ENCODE results near the gene DLX4. TPM values are rescaled to one million over a fixed set of nuclear protein-coding genes. Genes with fewer than 3 reads are reported as not detected.

The DLX4 gene
- total and polyA plus RNA-seq, 2 experiments from 2014 or later: 0.40 TPM; not detected in 1

- Histone ChIP-seq H3K4me3 (no peak overlapping the region; the same call in 1 of the 2 replicates), H4K20me1 (ENCODE audit: insufficient read depth) (no peaks in the 10 kb centered on the region), H3K27me3 (replicated peaks; ENCODE audit: insufficient read depth) (peaks cover 66% of the 10 kb centered on the region), H3K9me2 (ENCODE audit: insufficient read depth) (no peaks in the 10 kb centered on the region), H2AFZ (no peak overlapping the region), H3F3A (ENCODE audit: insufficient read depth) (peaks cover 17% of the 10 kb centered on the region), H3K4me1 (ENCODE audit: insufficient read depth) (peaks cover 4% of the 10 kb centered on the region; the same call in 1 of the 2 replicates), H3K9me3 (ENCODE audit: low read depth) (no peaks in the 10 kb centered on the region), H3K27ac (no peak overlapping the region), H3K4me2 (ENCODE audit: unreplicated experiment) (no peak overlapping the region), H3K9ac (peak overlapping the region; percentile 16; the same call in 1 of the 2 replicates), H3K36me3 (ENCODE audit: low read depth) (no peaks in the 10 kb centered on the region), H3K79me2 (ENCODE audit: insufficient read depth) (no peaks in the 10 kb centered on the region)
- TF ChIP-seq EZH2 (IDR thresholded peaks at IDR 0.05; ENCODE audit: insufficient read depth, poor library complexity, severe bottlenecking) (no peak), EZH2phosphoT487 (IDR thresholded peaks at IDR 0.05; ENCODE audit: insufficient read depth, low read depth) (0 out of 2 replicates have a peak, but pooled peaks have one; percentile 55)
- whole genome bisulfite sequencing, 2 experiments (ENCODE audit: low coverage in 1 of 2, low lambda C conversion rate in 2 of 2, missing lambda C conversion rate in 2 of 2): 35 to 39% methylated on average over 53 to 56 of the region's 57 CpGs
- peak; percentile 39 for DNase-seq
- in situ Hi-C loops (cut with MboI): no loop called here
Observed at GRCh38 chr17:49972486-49973270, 3.7 kb downstream of the DLX4 start.

- peaks cover 61% of the 10 kb centered on the region for H3K27me3 ChIP-seq (replicated peaks; ENCODE audit: insufficient read depth)
Observed at GRCh38 chr17:49973271-49973615, 4.3 kb downstream of the DLX4 start.

GRCh38 chr17:49975531-49975930 lies 6.5 kb downstream of the DLX4 start:
- peaks cover 14% of the 10 kb centered on the region for H3K4me1 ChIP-seq (ENCODE audit: insufficient read depth)
- in situ Hi-C loops (cut with MboI): loop anchor here (25.0 kb wide), 1 partner anchor 413 kb away; no protein-coding TSS in a partner anchor
- H3F3A ChIP-seq (ENCODE audit: insufficient read depth): peaks cover 5% of the 10 kb centered on the region; the same call in 1 of the 2 replicates
- H3K4me3 ChIP-seq: no peak overlapping the region
- no peak for TF ChIP-seq EZH2 (IDR thresholded peaks at IDR 0.05; ENCODE audit: insufficient read depth, poor library complexity, severe bottlenecking)
- no peak for TF ChIP-seq EZH2phosphoT487 (IDR thresholded peaks at IDR 0.05; ENCODE audit: insufficient read depth, low read depth)
- no peak overlapping the region for H3K9ac ChIP-seq
- no peaks in the 10 kb centered on the region for H3K79me2 ChIP-seq (ENCODE audit: insufficient read depth)
- H3K36me3 ChIP-seq (ENCODE audit: low read depth): no peaks in the 10 kb centered on the region
- H4K20me1 ChIP-seq (ENCODE audit: insufficient read depth): no peaks in the 10 kb centered on the region
- H3K27me3 ChIP-seq (replicated peaks; ENCODE audit: insufficient read depth): peaks cover 43% of the 10 kb centered on the region
- no peak overlapping the region for H3K27ac ChIP-seq
- H2AFZ ChIP-seq: no peak overlapping the region
- no peaks in the 10 kb centered on the region for H3K9me3 ChIP-seq (ENCODE audit: low read depth)
- DNase-seq: no peak
- no peak overlapping the region for H3K4me2 ChIP-seq (ENCODE audit: unreplicated experiment)
- 78 to 84% methylated on average over 7 of the region's 7 CpGs for WGBS, 2 experiments (ENCODE audit: low coverage in 1 of 2, low lambda C conversion rate in 2 of 2, missing lambda C conversion rate in 2 of 2)
- H3K9me2 ChIP-seq (ENCODE audit: insufficient read depth): no peaks in the 10 kb centered on the region

More at GRCh38 chr17:49973271-49973615, 4.3 kb downstream of the DLX4 start:
- Histone ChIP-seq H3K9me3 (ENCODE audit: low read depth) (no peaks in the 10 kb centered on the region), H3K36me3 (ENCODE audit: low read depth) (no peaks in the 10 kb centered on the region), H3K27ac (no peak overlapping the region), H4K20me1 (ENCODE audit: insufficient read depth) (no peaks in the 10 kb centered on the region), H3K4me2 (ENCODE audit: unreplicated experiment) (no peak overlapping the region), H3K79me2 (ENCODE audit: insufficient read depth) (no peaks in the 10 kb centered on the region), H3K9me2 (ENCODE audit: insufficient read depth) (no peaks in the 10 kb centered on the region), H3K4me3 (no peak overlapping the region), H3K9ac (no peak overlapping the region), H3K4me1 (ENCODE audit: insufficient read depth) (peaks cover 9% of the 10 kb centered on the region), H2AFZ (no peak overlapping the region), H3F3A (ENCODE audit: insufficient read depth) (peaks cover 12% of the 10 kb centered on the region)
- TF ChIP-seq EZH2 (IDR thresholded peaks at IDR 0.05; ENCODE audit: insufficient read depth, poor library complexity, severe bottlenecking) (no peak), EZH2phosphoT487 (IDR thresholded peaks at IDR 0.05; ENCODE audit: insufficient read depth, low read depth) (no peak)
- in situ Hi-C loops (cut with MboI): no loop called here
- DNase-seq: no peak
- 89 to 95% methylated on average over 2 of the region's 2 CpGs for WGBS, 2 experiments (ENCODE audit: low coverage in 1 of 2, low lambda C conversion rate in 2 of 2, missing lambda C conversion rate in 2 of 2)

- Histone ChIP-seq H3K4me1 (ENCODE audit: insufficient read depth) (peaks cover 14% of the 10 kb centered on the region), H3K9me2 (ENCODE audit: insufficient read depth) (no peaks in the 10 kb centered on the region), H3K36me3 (ENCODE audit: low read depth) (no peaks in the 10 kb centered on the region), H2AFZ (no peak overlapping the region), H3K4me2 (ENCODE audit: unreplicated experiment) (no peak overlapping the region), H3K9ac (no peak overlapping the region), H3F3A (ENCODE audit: insufficient read depth) (no peaks in the 10 kb centered on the region), H3K4me3 (no peak overlapping the region), H3K79me2 (ENCODE audit: insufficient read depth) (no peaks in the 10 kb centered on the region), H3K27ac (no peak overlapping the region), H3K27me3 (replicated peaks; ENCODE audit: insufficient read depth) (peaks cover 35% of the 10 kb centered on the region), H4K20me1 (ENCODE audit: insufficient read depth) (no peaks in the 10 kb centered on the region), H3K9me3 (ENCODE audit: low read depth) (no peaks in the 10 kb centered on the region)
- no peak for TF ChIP-seq EZH2phosphoT487 (IDR thresholded peaks at IDR 0.05; ENCODE audit: insufficient read depth, low read depth)
- TF ChIP-seq EZH2 (IDR thresholded peaks at IDR 0.05; ENCODE audit: insufficient read depth, poor library complexity, severe bottlenecking): no peak
- no peak for DNase-seq
- in situ Hi-C loops (cut with MboI): loop anchor here (25.0 kb wide), 1 partner anchor 414 kb away; no protein-coding TSS in a partner anchor
- 90 to 92% methylated on average over 5 of the region's 5 CpGs for WGBS, 2 experiments (ENCODE audit: low coverage in 1 of 2, low lambda C conversion rate in 2 of 2, missing lambda C conversion rate in 2 of 2)
Observed at GRCh38 chr17:49976163-49976827, 7.3 kb downstream of the DLX4 start.
